NCI-H446 treated with DMSO at 0.1 percent for 48 hours (cell line): Measurements from ENCODE around the gene AGPAT4.

Experiments used
- DNase-seq: peaks from one replicate; lab custom pipeline; 2025; lab: John Stamatoyannopoulos, UW

Gene AGPAT4

GRCh38 chr6:161281092-161281491 is 7.2 kb upstream of the AGPAT4 start:
- DNase-seq = no peak

DNA sequence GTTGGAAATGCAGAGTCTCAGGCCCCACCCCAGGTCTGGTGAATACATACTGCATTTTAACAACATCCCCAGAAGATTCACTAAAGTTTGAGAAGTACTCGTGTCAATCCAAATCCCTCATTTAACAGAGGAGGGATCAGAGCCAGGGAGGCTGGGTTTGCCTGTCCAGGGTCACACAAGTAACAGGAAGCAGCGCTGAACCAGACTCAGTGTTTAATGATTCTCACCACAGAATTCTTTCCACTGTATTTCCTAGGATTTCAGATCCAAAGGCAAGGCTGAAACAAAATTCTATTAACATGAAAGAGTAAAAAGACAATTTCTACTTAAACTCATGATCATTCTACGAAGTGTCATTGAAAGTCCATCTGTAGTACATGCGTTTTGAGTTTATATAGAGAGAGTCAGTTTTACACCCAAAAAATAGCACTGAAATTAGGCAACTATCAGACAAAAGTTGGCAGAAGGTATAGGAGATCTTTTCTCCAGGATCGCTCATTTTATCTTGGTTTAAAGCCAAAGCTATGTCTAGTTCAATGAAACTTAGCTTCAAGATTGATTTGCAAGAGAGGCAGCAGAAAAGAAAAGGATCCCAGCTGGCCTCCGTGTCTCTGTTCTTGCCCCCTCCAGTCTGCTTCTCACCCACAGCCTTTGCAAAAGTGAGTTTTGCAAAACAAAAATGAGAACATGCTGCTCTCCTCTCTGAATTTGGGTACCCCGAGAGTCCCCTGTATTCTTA is 6.0 kb upstream of the AGPAT4 start:
- DNase-seq = no peak

DNA sequence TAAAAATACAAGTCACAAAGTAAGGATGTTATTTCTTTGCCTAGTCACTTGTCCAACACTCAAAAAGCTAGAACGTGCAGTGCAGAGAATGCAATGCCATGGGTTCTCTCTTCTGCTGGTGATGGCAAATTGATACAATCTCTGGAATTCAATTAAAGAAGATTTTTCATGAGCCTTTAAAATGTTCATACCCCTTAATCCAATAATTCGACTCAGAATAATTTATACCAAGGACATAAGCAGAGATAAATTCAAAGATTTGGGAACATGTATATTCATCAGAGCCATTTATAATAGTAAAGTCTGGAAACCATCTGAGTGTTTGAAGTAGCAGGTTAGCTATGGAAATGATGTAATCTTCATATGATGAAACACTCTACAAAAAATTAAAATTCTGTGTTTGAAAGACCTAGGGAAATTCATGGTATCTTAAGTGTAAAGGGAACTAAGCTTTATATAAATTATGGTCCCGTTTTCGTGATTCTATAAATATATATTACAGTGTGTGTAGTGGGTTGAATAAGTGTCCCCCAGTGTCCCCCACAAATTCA is 2.8 kb upstream of the AGPAT4 start:
- no peak for DNase-seq

DNA sequence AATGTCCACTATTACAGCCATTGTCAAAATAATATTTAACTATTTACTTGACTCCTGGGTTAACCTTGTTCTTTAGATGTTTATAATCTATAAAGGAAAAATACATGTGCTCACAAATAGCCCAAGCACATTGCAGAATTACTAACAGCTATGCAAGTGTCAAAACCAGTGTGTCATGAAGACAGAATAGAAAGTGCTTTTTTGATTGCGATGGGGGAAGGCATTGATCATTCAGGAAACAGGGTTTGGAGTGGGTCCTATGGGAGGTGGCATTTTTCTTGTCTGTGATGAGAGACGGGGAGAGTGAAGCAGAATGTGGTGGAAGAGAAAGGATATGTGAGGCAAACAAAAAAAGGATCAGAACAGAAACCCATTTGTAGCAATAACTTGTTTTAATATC is 1.0 kb upstream of the AGPAT4 start:
- DNase-seq = no peak

DNA sequence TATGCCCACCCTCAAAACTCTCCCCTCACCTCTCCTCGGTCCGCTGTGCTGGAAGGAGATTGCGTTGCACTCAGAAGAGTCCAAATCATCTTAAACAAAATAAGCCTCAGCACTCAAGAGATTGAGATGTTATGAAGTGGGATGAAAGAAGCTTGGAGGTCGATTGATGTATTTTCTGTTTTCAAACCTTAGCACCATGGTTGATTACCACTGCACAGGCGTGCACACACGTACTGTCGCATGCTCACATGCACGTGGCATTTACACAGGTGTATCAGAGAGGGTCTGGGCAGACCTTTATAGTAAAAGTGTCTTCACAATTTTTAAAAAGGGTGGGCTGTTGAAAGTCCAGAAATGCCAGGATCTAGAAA is 612 bp upstream of the AGPAT4 start:
- no peak for DNase-seq

GRCh38 chr6:161273274-161273751 is 548 bp downstream of the AGPAT4 start:
- no peak for DNase-seq

DNA sequence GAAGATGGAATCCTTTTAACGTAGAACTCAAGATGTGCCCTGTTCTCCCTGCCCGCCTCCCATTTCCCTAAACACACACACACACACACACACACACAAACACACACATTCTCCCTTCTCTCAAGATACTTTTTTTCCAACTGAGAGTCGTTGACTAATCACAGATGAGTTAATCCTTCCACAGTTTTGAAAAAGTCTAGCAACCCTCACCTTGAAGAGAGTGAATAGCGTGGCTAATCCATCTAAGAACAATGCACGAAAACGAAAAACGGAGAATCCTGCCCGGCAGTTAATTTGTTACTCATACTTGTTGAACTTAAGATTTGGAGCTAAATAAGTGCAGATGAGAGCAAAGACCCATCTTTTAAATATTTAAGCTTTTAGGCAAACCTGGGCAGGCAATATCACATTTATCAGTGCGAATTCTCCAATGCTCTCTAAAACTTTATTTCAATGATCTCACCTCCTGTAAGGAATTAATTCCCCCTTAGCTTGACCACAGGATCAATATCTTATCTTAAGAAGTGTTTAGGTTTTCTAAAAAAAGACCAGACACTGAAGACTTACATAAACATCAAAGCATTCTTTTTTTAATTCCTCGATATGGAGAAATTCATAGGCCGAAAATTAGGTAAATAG is 1.1 kb downstream of the AGPAT4 start:
- no peak for DNase-seq

GRCh38 chr6:161271343-161272030 is 2.4 kb downstream of the AGPAT4 start:
- no peak for DNase-seq

- DNase-seq = no peak
Measured at GRCh38 chr6:161270116-161270515, 3.7 kb downstream of the AGPAT4 start.

DNA sequence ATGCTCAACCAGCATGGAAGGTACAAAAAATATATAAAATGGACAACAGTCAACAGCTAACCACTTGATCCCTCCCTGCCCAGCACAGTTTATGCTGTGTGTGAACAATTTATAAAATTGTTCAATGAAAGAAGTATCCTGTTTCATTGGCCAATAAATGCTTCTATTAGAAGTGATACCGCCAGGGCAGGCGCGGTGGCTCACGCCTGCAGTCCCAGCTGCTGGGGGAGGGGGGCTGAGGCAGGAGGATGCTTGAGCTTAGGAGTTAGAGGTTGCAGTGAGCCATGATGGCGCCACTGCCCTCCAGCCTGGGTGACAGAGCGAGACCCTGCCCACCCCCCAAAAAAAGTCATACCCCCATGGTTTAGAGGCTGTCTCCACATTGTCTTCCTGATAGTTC is 4.6 kb downstream of the AGPAT4 start:
- no peak for DNase-seq

GRCh38 chr6:161268531-161269210 is 5.2 kb downstream of the AGPAT4 start:
- no peak for DNase-seq

DNA sequence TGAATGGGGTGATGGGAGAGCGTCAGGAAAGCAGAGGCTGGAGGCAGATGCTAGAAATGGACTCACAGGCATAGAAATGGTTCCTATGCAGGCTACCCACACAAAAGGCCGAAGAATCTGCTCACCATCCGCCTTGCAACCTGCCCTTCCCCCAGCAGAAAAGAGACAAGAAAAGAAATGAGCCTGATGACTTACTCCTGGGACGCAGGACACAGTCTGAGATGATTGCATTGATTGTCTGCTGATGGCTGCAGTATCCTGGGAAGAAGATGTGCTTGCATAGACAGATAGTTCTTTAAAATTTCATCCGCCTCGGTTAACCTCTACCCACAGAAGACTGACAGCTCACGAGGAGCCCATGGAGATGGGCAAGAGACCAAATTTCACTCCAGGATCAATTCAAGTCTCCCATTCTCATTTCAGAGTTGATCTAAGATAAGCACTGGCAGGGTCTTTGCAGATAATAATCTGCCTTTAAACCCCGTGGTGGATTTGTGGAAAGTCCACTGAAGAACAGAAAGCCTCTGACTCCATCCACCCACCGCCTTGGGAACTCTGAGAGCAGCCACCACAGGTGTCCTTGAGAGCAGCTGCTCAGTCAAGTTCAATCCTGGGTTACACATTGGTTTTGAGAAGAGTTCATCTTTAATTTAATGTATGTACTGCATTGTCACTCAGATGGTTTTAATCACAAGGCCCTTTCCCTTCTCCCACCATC is 7.2 kb downstream of the AGPAT4 start:
- DNase-seq = no peak

GRCh38 chr6:161265975-161266374 is 7.9 kb downstream of the AGPAT4 start:
- DNase-seq = no peak

- no peak for DNase-seq
Measured at GRCh38 chr6:161265554-161265953, 8.3 kb downstream of the AGPAT4 start.

DNA sequence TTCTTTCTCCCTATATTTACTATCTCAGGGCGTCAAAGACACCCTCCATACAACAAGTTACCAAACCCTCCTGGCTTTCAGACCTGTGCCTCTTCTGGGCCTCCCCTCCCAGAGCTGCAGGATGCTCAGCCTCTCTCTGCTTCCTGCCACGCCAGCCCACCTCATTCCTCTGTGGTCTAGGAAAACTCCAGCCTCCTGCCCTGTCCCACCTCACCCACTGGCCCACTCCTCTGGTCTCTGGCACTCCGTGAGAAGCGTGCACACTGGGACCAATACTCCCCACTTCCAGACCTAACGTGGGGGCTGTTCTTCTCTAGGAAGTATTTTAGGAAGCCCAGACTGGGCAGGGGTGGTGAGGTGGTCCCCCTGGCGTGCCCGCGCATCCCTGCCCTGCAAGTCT is 9.7 kb downstream of the AGPAT4 start:
- DNase-seq = no peak

- no peak for DNase-seq
Measured at GRCh38 chr6:161261816-161262215, 12.0 kb downstream of the AGPAT4 start.

- no peak for DNase-seq
Measured at GRCh38 chr6:161261325-161261724, 12.5 kb downstream of the AGPAT4 start.

- no peak for DNase-seq
Measured at GRCh38 chr6:161259302-161259701, 14.6 kb downstream of the AGPAT4 start.

- DNase-seq = peak; percentile 71
Measured at GRCh38 chr6:161257793-161258457, 15.9 kb downstream of the AGPAT4 start.

DNA sequence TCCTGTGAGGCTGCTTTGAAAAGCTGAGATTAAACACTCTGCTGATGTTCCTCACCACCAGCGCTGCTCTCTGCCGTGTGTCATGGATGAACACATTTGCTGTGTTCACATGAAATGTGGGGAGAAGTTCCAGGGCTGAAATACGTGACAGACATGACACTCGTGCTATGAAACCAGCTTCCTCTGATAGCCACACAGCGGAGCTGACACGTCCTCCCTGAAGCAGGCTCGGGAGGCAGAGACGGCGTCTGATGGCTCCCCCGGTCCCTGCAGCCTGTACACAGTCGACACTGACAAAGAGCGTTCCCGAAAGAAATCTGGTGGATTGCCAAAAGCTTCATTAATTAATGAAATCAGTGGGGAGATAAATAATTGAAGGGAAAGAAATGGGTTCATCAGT is 17.5 kb downstream of the AGPAT4 start:
- no peak for DNase-seq

DNA sequence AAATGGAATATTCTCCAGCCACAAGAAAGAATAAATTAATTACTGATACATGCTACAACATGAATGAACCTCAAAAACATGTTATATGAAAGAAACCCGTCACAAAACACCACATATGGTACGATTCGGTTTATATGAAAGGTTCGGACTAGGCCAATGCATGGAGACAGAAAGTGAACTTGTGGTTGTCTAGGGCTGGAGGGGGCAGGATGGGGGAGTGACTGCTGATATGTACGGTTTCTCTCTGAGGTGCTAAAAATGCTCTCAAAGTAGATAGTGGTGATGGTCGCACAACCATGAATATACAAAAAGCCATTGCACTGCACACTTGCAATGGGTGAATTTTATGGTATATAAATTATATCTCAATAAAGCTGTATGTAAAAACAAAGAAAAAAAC is 18.3 kb downstream of the AGPAT4 start:
- DNase-seq = no peak
